ENCODE data around the gene CHCHD6.

GRCh38 chr3:126752303-126753190, 48.5 kb downstream of the CHCHD6 start:
- TF ChIP-seq, protein P1, sequence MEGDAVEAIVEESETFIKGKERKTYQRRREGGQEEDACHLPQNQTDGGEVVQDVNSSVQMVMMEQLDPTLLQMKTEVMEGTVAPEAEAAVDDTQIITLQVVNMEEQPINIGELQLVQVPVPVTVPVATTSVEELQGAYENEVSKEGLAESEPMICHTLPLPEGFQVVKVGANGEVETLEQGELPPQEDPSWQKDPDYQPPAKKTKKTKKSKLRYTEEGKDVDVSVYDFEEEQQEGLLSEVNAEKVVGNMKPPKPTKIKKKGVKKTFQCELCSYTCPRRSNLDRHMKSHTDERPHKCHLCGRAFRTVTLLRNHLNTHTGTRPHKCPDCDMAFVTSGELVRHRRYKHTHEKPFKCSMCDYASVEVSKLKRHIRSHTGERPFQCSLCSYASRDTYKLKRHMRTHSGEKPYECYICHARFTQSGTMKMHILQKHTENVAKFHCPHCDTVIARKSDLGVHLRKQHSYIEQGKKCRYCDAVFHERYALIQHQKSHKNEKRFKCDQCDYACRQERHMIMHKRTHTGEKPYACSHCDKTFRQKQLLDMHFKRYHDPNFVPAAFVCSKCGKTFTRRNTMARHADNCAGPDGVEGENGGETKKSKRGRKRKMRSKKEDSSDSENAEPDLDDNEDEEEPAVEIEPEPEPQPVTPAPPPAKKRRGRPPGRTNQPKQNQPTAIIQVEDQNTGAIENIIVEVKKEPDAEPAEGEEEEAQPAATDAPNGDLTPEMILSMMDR (conservative IDR thresholded peaks at IDR 0.05; ENCODE audit: low read depth, low read length) = peak; percentile 97
- TF ChIP-seq RAD21 (IDR thresholded peaks at IDR 0.05; ENCODE audit: low read length) (peak; percentile 98), POLR2A (IDR thresholded peaks at IDR 0.05; ENCODE audit: low read depth, low read length) (no peak), MAZ (IDR thresholded peaks at IDR 0.05; ENCODE audit: borderline replicate concordance, low read depth, low read length) (peak; percentile 71; the same call in 1 of the 2 replicates), MXI1 (IDR thresholded peaks at IDR 0.05; ENCODE audit: borderline replicate concordance, low read depth, low read length) (peak; percentile 66; the same call in 1 of the 2 replicates), MAFK (IDR thresholded peaks at IDR 0.05; ENCODE audit: low read depth, low read length) (no peak), BHLHE40 (IDR thresholded peaks at IDR 0.05; ENCODE audit: low read depth, low read length) (peak; percentile 31; the same call in 1 of the 2 replicates), RCOR1 (IDR thresholded peaks at IDR 0.05; ENCODE audit: insufficient replicate concordance, low read length) (no peak), SMC3 (IDR thresholded peaks at IDR 0.05; ENCODE audit: low read depth, low read length) (peak; percentile 92), USF2 (IDR thresholded peaks at IDR 0.05; ENCODE audit: low read depth, low read length) (no peak), RFX5 (IDR thresholded peaks at IDR 0.05; ENCODE audit: low read depth, low read length) (no peak)

Data from IMR-90 (cell line).